LNCaP clone FGC (cell line): Measurements from ENCODE around the gene RYK.

Source experiments
- DNase-seq: peaks from one replicate; pipeline ENCODE4 v3.0.0-alpha.2; 2011; ENCODE audit warnings: low read depth
- H3K4me3 ChIP-seq: 2 replicates; pipeline ENCODE4 v1.5.1; 2011; ENCODE audit warnings: mild to moderate bottlenecking, low read depth, low read length, control low read depth
- CTCF ChIP-seq: IDR thresholded peaks from 2 replicates; pipeline ENCODE4 v1.5.1; 2012; ENCODE audit warnings: mild to moderate bottlenecking; ENCODE audit not compliant: control insufficient read depth, insufficient read depth; ENCODE audit errors: extremely low read depth

RYK gene

GRCh38 chr3:134189849-134190248 lies 60.8 kb downstream of the RYK start:
- H3K4me3 ChIP-seq, result no peak overlapping the region
- DNase-seq, result no peak
- no peak for TF ChIP-seq CTCF

- no peak for DNase-seq
- no peak overlapping the region for H3K4me3 ChIP-seq
- TF ChIP-seq CTCF, result no peak
Measured at GRCh38 chr3:134186391-134186790, 64.3 kb downstream of the RYK start.

- DNase-seq, result no peak
- TF ChIP-seq CTCF, result no peak
- no peak overlapping the region for H3K4me3 ChIP-seq
Measured at GRCh38 chr3:134180761-134181160, 69.9 kb downstream of the RYK start.

- no peak for TF ChIP-seq CTCF
- no peak overlapping the region for H3K4me3 ChIP-seq
- no peak for DNase-seq
Measured at GRCh38 chr3:134179508-134179907, 71.2 kb downstream of the RYK start.

- no peak for TF ChIP-seq CTCF
- no peak overlapping the region for H3K4me3 ChIP-seq
- DNase-seq, result no peak
Measured at GRCh38 chr3:134163096-134163495, 87.6 kb downstream of the RYK start.

- TF ChIP-seq CTCF, result no peak
- no peak for DNase-seq
- H3K4me3 ChIP-seq, result no peak overlapping the region
Measured at GRCh38 chr3:134161898-134162615, 88.6 kb downstream of the RYK start.

- no peak for TF ChIP-seq CTCF
- no peak overlapping the region for H3K4me3 ChIP-seq
- no peak for DNase-seq
Measured at GRCh38 chr3:134155446-134155845, 95.2 kb downstream of the RYK start.
